Neutrophil (primary cell): ENCODE measurements around the gene ARVCF.

Experiments
- H3K27ac ChIP-seq: fragments of 200-600 bp; sonication (generic); 2 replicates; pipeline ENCODE4 v1.5.1; 2016; ENCODE audit warnings: mild to moderate bottlenecking, moderate library complexity
- H3K27me3 ChIP-seq: fragments of 200-600 bp; sonication (generic); 2 replicates; pipeline ENCODE4 v1.6.0; 2016; ENCODE audit warnings: mild to moderate bottlenecking
- H3K36me3 ChIP-seq: fragments of 200-600 bp; sonication (generic); 2 replicates; pipeline ENCODE4 v1.5.1; 2017
- H3K4me1 ChIP-seq, 2 experiments: fragments of 200-600 bp in 1 of 2; sonication (generic) in 1 of 2; 1 replicate in 1 of 2; 2 replicates in 1 of 2; pipeline versions ENCODE4 v1.5.1 to v1.6.1; 2013 to 2016; ENCODE audit warnings: low read depth in 1 of 2, low read length in 1 of 2, mild to moderate bottlenecking in 1 of 2, moderate library complexity in 1 of 2; ENCODE audit not compliant: control insufficient read depth in 1 of 2, insufficient read depth in 1 of 2
- H3K4me3 ChIP-seq, 2 experiments: fragments of 200-600 bp in 1 of 2; sonication (generic) in 1 of 2; 1 replicate in 1 of 2; 2 replicates in 1 of 2; pipeline ENCODE4 v1.5.1; 2013 to 2016; ENCODE audit warnings: low read depth in 1 of 2, low read length in 1 of 2, mild to moderate bottlenecking in 1 of 2, moderate library complexity in 1 of 2
- H3K9me3 ChIP-seq: fragments of 200-600 bp; sonication (generic); 2 replicates; pipeline ENCODE4 v1.5.1; 2016
- CTCF ChIP-seq: fragments of 200-600 bp; sonication (generic); IDR thresholded peaks from 2 replicates; pipeline ENCODE4 v1.5.1; 2016; ENCODE audit warnings: antibody characterized with exemption

The ARVCF gene

GRCh38 chr22:20022231-20022977 is 5.8 kb upstream of the ARVCF start:
- Histone ChIP-seq H3K27ac (peak overlapping the region; percentile 92), H3K27me3 (peaks cover 13% of the 10 kb centered on the region), H3K36me3 (peaks cover 28% of the 10 kb centered on the region), H3K4me1 (peaks cover 46 to 49% of the 10 kb centered on the region in 2 experiments), H3K4me3 (peak overlapping the region; percentile 90 to 98), H3K9me3 (no peaks in the 10 kb centered on the region)
- TF ChIP-seq CTCF: no peak

GRCh38 chr22:20021196-20022181 is 4.9 kb upstream of the ARVCF start:
- no peaks in the 10 kb centered on the region for H3K9me3 ChIP-seq
- H3K27ac ChIP-seq: peak overlapping the region; percentile 92
- no peak for TF ChIP-seq CTCF
- H3K36me3 ChIP-seq: peaks cover 19% of the 10 kb centered on the region
- peaks cover 52 to 55% of the 10 kb centered on the region in 2 experiments for H3K4me1 ChIP-seq
- H3K4me3 ChIP-seq: peak overlapping the region; percentile 90 to 98
- H3K27me3 ChIP-seq: peaks cover 21% of the 10 kb centered on the region

GRCh38 chr22:20020533-20021195 is 4.0 kb upstream of the ARVCF start, which contains the start of gene TANGO2:
Gene TANGO2 (plus strand): TSS chr22:20021110. CDS start chr22:20036799, 15,689 bp downstream.
- Histone ChIP-seq H3K36me3 (peaks cover 14% of the 10 kb centered on the region), H3K9me3 (no peaks in the 10 kb centered on the region), H3K27me3 (peaks cover 29% of the 10 kb centered on the region), H3K27ac (peak within 1 kb of the TSS; percentile 92), H3K4me1 (peaks cover 58 to 63% of the 10 kb centered on the region in 2 experiments), H3K4me3 (peak within 1 kb of the TSS; percentile 90 to 98)
- peak; percentile 42 for TF ChIP-seq CTCF

GRCh38 chr22:20019661-20020532 is 3.3 kb upstream of the ARVCF start:
- Histone ChIP-seq H3K4me3 (peak overlapping the region; percentile 90 to 98), H3K36me3 (peaks cover 9% of the 10 kb centered on the region), H3K27me3 (peaks cover 36% of the 10 kb centered on the region), H3K27ac (peak overlapping the region; percentile 92), H3K9me3 (no peaks in the 10 kb centered on the region), H3K4me1 (peaks cover 58 to 64% of the 10 kb centered on the region in 2 experiments)
- no peak for TF ChIP-seq CTCF
